ENCODE measurements around the gene NDUFAF7. TPM values are rescaled to one million over a fixed set of nuclear protein-coding genes. Genes with fewer than 3 reads are reported as not detected.

The NDUFAF7 gene
- total RNA-seq = 7.6 and 13.0 TPM in 2 replicates

DNA sequence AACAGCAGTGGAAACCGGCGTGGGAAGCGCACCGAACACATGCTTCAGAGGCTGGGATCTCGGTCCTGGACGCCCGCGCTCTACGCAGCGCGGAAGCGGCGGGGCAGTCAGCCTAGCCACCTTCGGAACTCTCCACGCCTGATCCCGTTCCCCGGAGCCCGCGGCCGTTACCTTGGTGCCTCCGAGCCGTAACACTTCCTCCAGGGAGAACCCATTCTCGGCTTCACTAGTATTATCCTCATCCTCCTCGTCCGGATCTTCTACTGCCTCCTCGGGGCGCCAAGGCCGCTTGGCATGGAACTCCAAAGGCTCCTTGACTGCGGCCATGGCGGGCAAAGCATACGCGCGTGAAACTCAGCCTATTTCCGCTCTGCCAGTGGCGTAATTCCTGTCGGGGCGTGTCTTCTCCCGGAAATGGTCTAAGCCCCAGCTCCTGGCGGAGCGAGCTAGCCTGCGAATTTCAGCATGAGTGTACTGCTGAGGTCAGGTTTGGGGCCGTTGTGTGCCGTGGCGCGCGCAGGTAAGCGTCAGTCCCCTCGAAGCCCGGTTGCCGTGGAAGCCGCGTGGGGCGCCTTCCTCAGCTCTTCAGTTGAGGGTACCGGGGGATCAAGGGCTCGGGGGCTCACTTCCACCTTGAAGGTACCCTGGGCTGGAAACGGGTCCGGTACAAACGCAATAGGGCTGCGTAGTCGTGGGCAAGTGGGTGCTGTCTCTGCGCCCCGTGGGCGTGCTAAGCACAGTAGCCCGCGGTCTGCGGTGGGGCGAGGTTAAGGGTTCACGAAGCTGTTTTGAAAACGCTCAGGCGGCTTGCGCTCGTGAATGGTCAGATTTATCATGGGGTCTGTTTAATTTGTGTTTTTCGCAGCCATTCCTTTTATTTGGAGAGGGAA is at the start of gene NDUFAF7, which contains the start of gene CEBPZ:
Gene NDUFAF7, plus strand, starts transcription at position 418 of the 890 bp plus-strand sequence. Its CDS starts 48 bp downstream, at position 466.
Gene CEBPZ, minus strand, starts transcription at position 356 of the 890 bp plus-strand sequence. Its CDS starts 29 bp downstream, at position 327.

DNA sequence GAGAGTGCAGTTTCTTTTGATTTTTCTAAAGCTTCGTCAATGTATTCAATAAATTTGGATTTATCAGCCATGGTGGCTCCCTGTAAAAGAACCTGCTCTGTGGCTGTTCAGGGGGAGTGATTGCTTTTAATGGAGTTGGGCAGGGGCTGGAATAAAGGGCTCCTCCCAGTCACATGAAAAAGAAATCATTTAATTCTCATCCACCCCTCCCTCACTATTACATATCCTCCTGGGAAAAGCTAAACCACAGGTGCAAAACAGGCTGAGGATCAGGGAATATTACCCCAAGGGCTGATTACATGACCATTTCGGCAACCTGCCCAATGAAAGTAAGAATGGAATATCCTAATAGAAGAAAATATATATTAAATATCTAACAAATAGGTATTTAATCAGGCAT is 42.9 kb upstream of the NDUFAF7 start, which contains the start of gene SULT6B1:
Gene SULT6B1, minus strand, starts transcription at position 101 of the 400 bp plus-strand sequence. Its CDS starts 30 bp downstream, at position 71.

DNA sequence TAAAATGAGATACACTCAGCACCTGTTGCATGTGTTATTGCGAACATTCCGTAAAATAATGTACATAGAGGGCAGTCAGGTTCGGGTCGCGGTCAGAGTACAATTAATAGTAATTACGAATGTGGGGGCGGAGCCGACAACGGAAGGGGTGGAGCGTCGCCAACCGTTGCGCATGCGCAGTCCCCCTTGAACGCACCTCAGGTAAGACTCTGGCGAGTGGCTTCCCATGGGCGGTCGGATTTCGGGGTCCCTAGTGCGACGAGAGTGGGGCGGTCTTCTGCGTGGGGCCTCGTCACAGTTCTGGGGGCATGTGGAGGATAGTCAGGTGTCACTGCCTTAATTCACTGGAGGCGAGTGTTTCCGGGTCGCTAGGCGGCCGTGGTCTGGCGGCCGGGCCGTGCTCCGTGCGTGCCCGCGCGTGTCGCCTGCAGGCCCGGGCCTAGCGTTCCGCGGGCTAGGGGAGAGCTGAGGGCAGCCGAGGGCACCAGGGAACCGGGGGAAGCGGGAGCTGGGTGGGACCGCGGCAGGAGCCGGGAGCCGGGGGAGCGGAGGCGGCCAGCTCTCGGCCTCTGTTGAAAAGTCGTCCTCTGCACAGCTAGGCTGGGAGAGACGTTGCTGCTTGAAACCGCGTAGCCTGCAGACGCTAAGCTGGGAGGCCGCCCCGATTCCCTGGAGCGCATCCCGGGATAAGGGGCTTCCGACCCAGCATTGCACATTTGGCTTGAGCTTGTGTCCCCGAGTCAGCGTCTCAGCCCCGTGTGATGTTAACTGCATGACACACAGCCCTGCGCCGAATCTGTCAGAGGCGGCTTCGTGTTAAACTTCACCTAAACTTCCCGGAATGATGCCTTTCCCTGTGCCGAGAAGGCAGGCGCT is 34.9 kb upstream of the NDUFAF7 start, which contains the start of gene CEBPZOS:
Gene CEBPZOS, plus strand, starts transcription at position 177 of the 876 bp plus-strand sequence. CDS start 3,209 bp downstream, outside the sequence.

Other genes starting within 250 kb of the NDUFAF7 start
- gene HEATR5B, start 147.3 kb upstream of the NDUFAF7 start, total RNA-seq = 18.6 and 37.9 TPM in 2 replicates
- gene GPATCH11, start 147.1 kb upstream of the NDUFAF7 start, total RNA-seq = 4.0 and 7.7 TPM in 2 replicates
- gene EIF2AK2, start 74.7 kb upstream of the NDUFAF7 start, total RNA-seq = 15.9 and 27.2 TPM in 2 replicates
- not detected in 2 replicates for gene SULT6B1, start 43.0 kb upstream of the NDUFAF7 start, total RNA-seq
- gene CEBPZOS, start 35.2 kb upstream of the NDUFAF7 start, total RNA-seq = 7.4 and 13.0 TPM in 2 replicates
- 31.7 and 56.4 TPM in 2 replicates for gene CEBPZ, start 62 bp upstream of the NDUFAF7 start, total RNA-seq
- gene PRKD3, start 93.2 kb downstream of the NDUFAF7 start, total RNA-seq = 53.3 and 76.0 TPM in 2 replicates
- gene QPCT, start 113.0 kb downstream of the NDUFAF7 start, total RNA-seq = 7.1 and 13.4 TPM in 2 replicates